ENCODE data around the gene BST1. TPM values are rescaled to one million over a fixed set of nuclear protein-coding genes. Genes with fewer than 3 reads are reported as not detected.

The BST1 gene
- total RNA-seq, 1 experiment from 2014 or later = not detected

- Histone ChIP-seq H4K91ac (ENCODE audit: insufficient read length, low read depth, low read length) (no peak overlapping the region), H2BK20ac (ENCODE audit: low read depth, low read length, poor library complexity, severe bottlenecking) (no peak overlapping the region), H3K79me1 (ENCODE audit: insufficient read depth, low read depth, low read length, poor library complexity, severe bottlenecking) (no peaks in the 10 kb centered on the region), H4K20me1 (ENCODE audit: control insufficient read depth, insufficient read depth, insufficient read length) (no peaks in the 10 kb centered on the region), H3K4me1 (ENCODE audit: insufficient read depth, low read length) (no peaks in the 10 kb centered on the region), H3K14ac (ENCODE audit: insufficient read depth, low read length) (no peak overlapping the region), H3T11ph (ENCODE audit: low read length) (no peak overlapping the region), H3K27ac (ENCODE audit: insufficient read length, low read depth, low read length) (no peak overlapping the region), H3K23me2 (ENCODE audit: insufficient read length, low read depth, low read length, poor library complexity, severe bottlenecking) (no peaks in the 10 kb centered on the region), H3K4me2 (ENCODE audit: insufficient read depth, insufficient read length, low read length) (no peak overlapping the region), H3K4ac (ENCODE audit: low read depth, low read length) (no peak overlapping the region), H2AFZ (ENCODE audit: low read length) (no peak overlapping the region), H2BK15ac (ENCODE audit: low read depth, low read length) (no peak overlapping the region), H4K5ac (ENCODE audit: insufficient read length, low read depth, low read length) (no peak overlapping the region), H3K79me2 (ENCODE audit: insufficient read depth, low read length) (no peaks in the 10 kb centered on the region), H3K56ac (ENCODE audit: insufficient read length, low read depth, low read length) (no peak overlapping the region), H3K18ac (ENCODE audit: insufficient read length, low read depth, low read length) (no peak overlapping the region), H3K9ac (ENCODE audit: extremely low read depth, insufficient read length, low read length) (no peak overlapping the region), H2AK5ac (ENCODE audit: insufficient read length, low read length) (no peak overlapping the region), H3K9me3 (ENCODE audit: control insufficient read depth, low read depth, low read length) (no peaks in the 10 kb centered on the region), H2BK120ac (ENCODE audit: low read depth, low read length, poor library complexity, severe bottlenecking) (no peak overlapping the region), H2BK12ac (ENCODE audit: insufficient read length, low read depth, low read length) (no peak overlapping the region), H3K27me3 (ENCODE audit: insufficient read depth, low read length) (no peaks in the 10 kb centered on the region), H3K23ac (ENCODE audit: insufficient read length, low read depth, low read length) (no peak overlapping the region), H4K8ac (replicated peaks; ENCODE audit: insufficient read length, low read depth, low read length) (no peak overlapping the region), H2BK5ac (ENCODE audit: insufficient read length, low read length) (no peak overlapping the region)
- peaks cover 8 to 10% of the 10 kb centered on the region in 2 experiments; a peak in 2 of 4 replicates for H3K4me1 Mint-ChIP-seq
- H3K27ac Mint-ChIP-seq = no peak overlapping the region
- WGBS (ENCODE audit: extremely low coverage, insufficient read length, low lambda C conversion rate) = no CpG with 5 or more reads among the region's 6 CpGs
- no peaks in the 10 kb centered on the region for H3K36me3 Mint-ChIP-seq (ENCODE audit: insufficient read depth in 1 of 3, low read depth in 3 of 3)
- no peak overlapping the region for H3K4me3 Mint-ChIP-seq
- H3K9me3 Mint-ChIP-seq = no peaks in the 10 kb centered on the region; a peak in 1 of 5 replicates
- no peak for DNase-seq
- no peaks in the 10 kb centered on the region; the same call in 1 of the 2 replicates for H3K27me3 Mint-ChIP-seq (ENCODE audit: low read depth)
- no peak for TF ChIP-seq CTCF (conservative IDR thresholded peaks at IDR 0.05)
These were observed 50.2 kb downstream of the BST1 start for GRCh38 chr4:15753081-15753480.
